ENCODE measurements around the gene AARS1. TPM values are rescaled to one million over a fixed set of nuclear protein-coding genes. Genes with fewer than 3 reads are reported as not detected.
"Not testable (repeated sequence)": the region's sequence is repeated elsewhere in the genome, so short reads cannot be mapped to it uniquely, and the experiment has no call there.

The AARS1 gene
- 91.5 and 92.1 TPM in 2 replicates for total RNA-seq
- 133 TPM for polyA plus RNA-seq (2012)

GRCh38 chr16:70289229-70290094, at the start of gene AARS1:
AARS1 (minus strand) TSS chr16:70289506; CDS start chr16:70282763, 6,743 bp downstream.
- DNase-seq (ENCODE audit: low read depth): peak; percentile 100

GRCh38 chr16:70337814-70338213, 48.5 kb upstream of the AARS1 start:
- no peak for DNase-seq (ENCODE audit: low read depth)

- DNase-seq (ENCODE audit: low read depth): not testable (repeated sequence)
Measured at GRCh38 chr16:70332728-70333127, 43.4 kb upstream of the AARS1 start.

- no peak for DNase-seq (ENCODE audit: low read depth)
Measured at GRCh38 chr16:70331588-70332358, 42.5 kb upstream of the AARS1 start.

GRCh38 chr16:70331091-70331490, 41.8 kb upstream of the AARS1 start:
- no peak for DNase-seq (ENCODE audit: low read depth)

GRCh38 chr16:70324998-70325747, 35.9 kb upstream of the AARS1 start:
- DNase-seq (ENCODE audit: low read depth): no peak

- DNase-seq (ENCODE audit: low read depth): no peak
Measured at GRCh38 chr16:70320121-70320520, 30.8 kb upstream of the AARS1 start.

- not testable (repeated sequence) for DNase-seq (ENCODE audit: low read depth)
Measured at GRCh38 chr16:70307726-70308125, 18.4 kb upstream of the AARS1 start.

GRCh38 chr16:70306880-70307279, 17.6 kb upstream of the AARS1 start:
- DNase-seq (ENCODE audit: low read depth): no peak

GRCh38 chr16:70304892-70305448, 15.7 kb upstream of the AARS1 start:
- no peak for DNase-seq (ENCODE audit: low read depth)

- no peak for DNase-seq (ENCODE audit: low read depth)
Measured at GRCh38 chr16:70302745-70303144, 13.4 kb upstream of the AARS1 start.

GRCh38 chr16:70301121-70301520, 11.8 kb upstream of the AARS1 start:
- no peak for DNase-seq (ENCODE audit: low read depth)

GRCh38 chr16:70298988-70299938, 10.0 kb upstream of the AARS1 start, which contains the start of gene DDX19B:
DDX19B (plus strand) TSS chr16:70299186; CDS start chr16:70299298, 112 bp downstream.
- peak; percentile 79 for DNase-seq (ENCODE audit: low read depth)

- no peak for DNase-seq (ENCODE audit: low read depth)
Measured at GRCh38 chr16:70295634-70296033, 6.3 kb upstream of the AARS1 start.

- no peak for DNase-seq (ENCODE audit: low read depth)
Measured at GRCh38 chr16:70294385-70295025, 5.2 kb upstream of the AARS1 start.

GRCh38 chr16:70292148-70292547, 2.8 kb upstream of the AARS1 start:
- DNase-seq (ENCODE audit: low read depth): not testable (repeated sequence)

- no peak for DNase-seq (ENCODE audit: low read depth)
Measured at GRCh38 chr16:70290949-70291519, 1.7 kb upstream of the AARS1 start.

- not testable (repeated sequence) for DNase-seq (ENCODE audit: low read depth)
Measured at GRCh38 chr16:70287304-70287971, 1.9 kb downstream of the AARS1 start.
